ENCODE measurements around the gene NINL. TPM values are rescaled to one million over a fixed set of nuclear protein-coding genes. Genes with fewer than 3 reads are reported as not detected.
"Not testable (repeated sequence)": the region's sequence is repeated elsewhere in the genome, so short reads cannot be mapped to it uniquely, and the experiment has no call there.

Gene NINL
- total and polyA plus RNA-seq, 7 donors, result 2.4 to 19.9 (median 9.6) TPM

- no peaks in the 10 kb centered on the region for H3K27me3 ChIP-seq
- intact Hi-C loops (cut with DNase I), result no loop called here
- peaks cover 0 to 66% (median 4%) of the 10 kb centered on the region in 4 donors for H3K36me3 ChIP-seq
- H3K27ac ChIP-seq, result no peak overlapping the region
- DNase-seq, result no peak
- TF ChIP-seq POLR2AphosphoS5 (IDR thresholded peaks at IDR 0.05) (no peak), CTCF (IDR thresholded peaks at IDR 0.05) (no peak), POLR2A (IDR thresholded peaks at IDR 0.05) (no peak), EP300 (IDR thresholded peaks at IDR 0.05) (no peak)
- 91 to 93% methylated on average over 28 of the region's 28 CpGs for WGBS, 2 donors
- no peaks in the 10 kb centered on the region for H3K4me1 ChIP-seq
- no peak overlapping the region for H3K4me3 ChIP-seq
- H3K9me3 ChIP-seq, result no peaks in the 10 kb centered on the region
Measured at GRCh38 chr20:25477014-25477882, 108.1 kb downstream of the NINL start.

- intact Hi-C loops (cut with DNase I), result no loop called here
Measured at GRCh38 chr20:25476106-25477013, 109.0 kb downstream of the NINL start.

GRCh38 chr20:25473297-25473696 lies 112.0 kb downstream of the NINL start:
- H3K27ac ChIP-seq; H3K9me3 ChIP-seq; intact Hi-C loops (cut with DNase I); DNase-seq; H3K4me1 ChIP-seq; H3K4me3 ChIP-seq; H3K27me3 ChIP-seq: not testable (repeated sequence)
- H3K36me3 ChIP-seq, result peaks cover 0 to 57% (median 5%) of the 10 kb centered on the region in 4 donors
- 92 to 98% methylated on average over 2 of the region's 2 CpGs for WGBS, 2 donors

More at GRCh38 chr20:25476106-25477013, 109.0 kb downstream of the NINL start:
- Histone ChIP-seq H3K4me3 (no peak overlapping the region), H3K27me3 (no peaks in the 10 kb centered on the region), H3K36me3 (peaks cover 0 to 62% (median 4%) of the 10 kb centered on the region in 4 donors), H3K4me1 (no peaks in the 10 kb centered on the region), H3K9me3 (no peaks in the 10 kb centered on the region), H3K27ac (no peak overlapping the region)
- 94% methylated on average over 52 of the region's 52 CpGs for WGBS, 2 donors
- TF ChIP-seq EP300 (IDR thresholded peaks at IDR 0.05) (no peak), CTCF (IDR thresholded peaks at IDR 0.05) (no peak), POLR2AphosphoS5 (IDR thresholded peaks at IDR 0.05) (no peak), POLR2A (IDR thresholded peaks at IDR 0.05) (no peak)
- no peak for DNase-seq

- TF ChIP-seq POLR2AphosphoS5 (IDR thresholded peaks at IDR 0.05), result no peak
- TF ChIP-seq EP300 (IDR thresholded peaks at IDR 0.05), result no peak
- no peak for TF ChIP-seq CTCF (IDR thresholded peaks at IDR 0.05)
- peak; percentile 30 for DNase-seq
- Histone ChIP-seq H3K9me3 (no peaks in the 10 kb centered on the region), H3K27ac (no peak overlapping the region), H3K36me3 (peaks cover 5 to 60% (median 18%) of the 10 kb centered on the region in 4 donors), H3K4me1 (no peaks in the 10 kb centered on the region), H3K4me3 (no peak overlapping the region), H3K27me3 (no peaks in the 10 kb centered on the region)
- 94 to 96% methylated on average over 7 of the region's 7 CpGs for WGBS, 2 donors
- intact Hi-C loops (cut with DNase I), result no loop called here
Measured at GRCh38 chr20:25471020-25471419, 114.3 kb downstream of the NINL start.

- intact Hi-C loops (cut with DNase I), result no loop called here
- Histone ChIP-seq H3K4me3 (no peak overlapping the region), H3K4me1 (no peaks in the 10 kb centered on the region), H3K36me3 (peaks cover 7 to 62% (median 23%) of the 10 kb centered on the region in 4 donors), H3K27ac (no peak overlapping the region), H3K9me3 (no peaks in the 10 kb centered on the region), H3K27me3 (no peaks in the 10 kb centered on the region)
- DNase-seq, result peak; percentile 58
- WGBS, 2 donors, result 64 to 77% methylated on average over 13 of the region's 13 CpGs
- TF ChIP-seq CTCF (IDR thresholded peaks at IDR 0.05) (no peak), POLR2AphosphoS5 (IDR thresholded peaks at IDR 0.05) (no peak), EP300 (IDR thresholded peaks at IDR 0.05) (no peak), POLR2A (IDR thresholded peaks at IDR 0.05) (no peak)
Measured at GRCh38 chr20:25470045-25470444, 115.3 kb downstream of the NINL start.
